HG03280 (cell line): Measurements from ENCODE around the gene PEF1.
"Not testable (repeated sequence)": the region's sequence is repeated elsewhere in the genome, so short reads cannot be mapped to it uniquely, and the experiment has no call there.

Source experiments
- ATAC-seq: cut with Tn5 transposase; IDR thresholded peaks from one replicate; pipeline ENCODE4 v1.9.1; 2021; ENCODE audit warnings: mild to moderate bottlenecking, moderate library complexity; ENCODE audit not compliant: unreplicated experiment

Gene PEF1

DNA sequence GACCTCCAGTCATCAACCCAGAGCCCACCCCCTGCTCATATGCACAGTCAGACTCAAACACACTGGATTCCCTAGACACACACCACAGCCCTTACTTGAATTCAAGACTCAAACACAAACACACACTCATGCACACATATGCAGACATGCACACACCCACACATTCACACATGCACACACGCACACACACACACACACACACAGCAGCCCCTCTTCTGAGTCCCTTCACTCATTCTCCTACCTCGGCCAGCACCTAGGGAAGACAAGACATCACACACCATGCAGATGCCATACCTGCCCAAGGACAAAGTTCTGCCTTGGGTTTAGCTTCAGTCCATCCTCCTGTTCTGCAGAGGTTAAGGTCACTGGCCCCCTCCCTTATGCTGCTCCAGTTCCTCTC lies 28.7 kb downstream of the PEF1 start:
- ATAC-seq: no peak

DNA sequence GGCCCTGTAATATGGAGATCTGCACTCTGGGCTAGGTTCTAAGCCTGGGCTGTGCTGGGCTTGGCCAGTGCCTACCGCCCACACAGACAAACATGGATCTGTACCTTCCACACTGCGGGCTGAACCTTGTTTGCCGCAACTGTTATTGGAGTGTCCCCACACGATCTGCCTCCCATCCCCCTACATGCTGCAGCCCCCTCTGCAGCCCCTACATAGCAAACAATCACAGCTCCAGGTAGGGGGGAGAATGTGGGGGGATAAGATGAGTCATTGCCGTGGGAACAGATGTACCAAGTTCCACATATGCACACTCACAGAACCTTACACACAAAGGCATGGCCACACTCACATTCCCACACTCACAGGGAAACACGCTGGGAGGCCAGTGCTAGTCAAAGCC lies 29.3 kb downstream of the PEF1 start:
- ATAC-seq: no peak

- no peak for ATAC-seq
Observed at GRCh38 chr1:31614414-31615005, 30.2 kb downstream of the PEF1 start.

DNA sequence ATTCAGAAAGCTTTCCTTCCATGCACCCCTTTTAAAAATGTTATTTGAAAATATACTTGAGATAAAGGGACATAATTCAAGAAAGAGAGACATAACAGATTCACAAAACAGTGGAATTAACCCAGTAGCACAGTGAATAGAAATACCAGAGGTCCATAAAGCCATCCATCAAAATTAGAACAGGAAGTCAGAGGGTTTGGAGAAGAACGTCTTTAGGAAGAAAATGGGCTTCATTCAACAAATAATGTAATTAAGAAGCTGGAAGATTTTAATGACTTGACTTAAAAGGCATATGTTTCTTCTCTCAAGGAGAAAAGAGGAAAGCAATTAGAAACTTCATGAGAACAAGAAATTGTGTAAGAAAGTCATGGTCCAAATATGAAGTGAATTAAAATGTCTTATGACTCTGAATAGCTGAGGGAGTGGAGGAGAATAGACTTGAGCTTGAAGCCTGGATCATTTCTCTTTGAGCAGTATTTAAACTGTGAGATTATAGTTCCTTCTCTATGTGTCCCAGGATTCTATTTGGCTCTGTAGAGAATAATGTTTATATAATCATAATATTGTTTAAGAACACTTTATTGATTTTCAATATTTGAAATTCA lies 35.1 kb downstream of the PEF1 start:
- no peak for ATAC-seq

DNA sequence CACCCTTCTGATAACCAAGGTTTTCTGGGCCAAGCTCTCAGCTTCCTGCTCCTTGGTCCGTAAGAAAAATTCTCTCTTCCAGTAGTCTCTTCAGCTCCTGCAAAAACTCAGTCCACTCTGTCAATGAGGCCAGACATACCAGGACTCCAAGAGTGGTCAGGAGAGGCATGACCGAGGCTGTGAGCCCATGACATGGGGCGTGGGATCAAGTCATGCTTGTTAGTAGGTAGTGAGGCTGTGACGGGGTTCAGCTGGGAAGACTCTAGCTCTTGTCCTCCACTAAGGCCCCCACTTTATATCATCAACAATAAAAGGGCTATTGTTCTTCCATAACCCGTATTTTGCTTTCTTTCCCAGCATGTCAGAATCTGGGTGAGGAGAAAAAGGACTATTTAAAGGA lies 37.3 kb downstream of the PEF1 start:
- ATAC-seq: no peak

DNA sequence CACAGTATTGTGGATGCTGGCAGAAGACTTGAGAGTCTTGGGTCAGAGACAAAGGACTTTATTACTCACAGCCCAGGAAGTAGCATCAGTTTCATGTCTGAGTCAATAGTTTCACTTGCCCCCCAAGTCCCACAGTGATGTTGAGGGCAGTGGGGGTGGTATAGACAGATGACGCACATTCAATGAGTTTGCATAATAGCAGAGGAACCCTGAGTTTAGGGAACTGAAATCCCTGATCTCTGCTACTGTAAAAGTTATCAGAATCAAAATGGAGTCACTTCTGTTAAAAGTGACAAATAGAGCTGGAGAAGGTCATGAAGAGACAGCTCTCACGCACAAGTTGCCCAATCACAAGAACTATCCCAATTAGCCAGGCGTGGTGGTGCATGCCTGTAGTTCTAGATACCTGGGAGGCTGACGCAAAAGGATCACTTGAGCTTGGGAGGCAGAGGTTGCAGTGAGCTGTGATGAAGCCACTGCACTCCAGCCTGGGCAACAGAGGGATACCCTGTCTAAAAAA lies 38.7 kb downstream of the PEF1 start:
- peak; percentile 89 for ATAC-seq

DNA sequence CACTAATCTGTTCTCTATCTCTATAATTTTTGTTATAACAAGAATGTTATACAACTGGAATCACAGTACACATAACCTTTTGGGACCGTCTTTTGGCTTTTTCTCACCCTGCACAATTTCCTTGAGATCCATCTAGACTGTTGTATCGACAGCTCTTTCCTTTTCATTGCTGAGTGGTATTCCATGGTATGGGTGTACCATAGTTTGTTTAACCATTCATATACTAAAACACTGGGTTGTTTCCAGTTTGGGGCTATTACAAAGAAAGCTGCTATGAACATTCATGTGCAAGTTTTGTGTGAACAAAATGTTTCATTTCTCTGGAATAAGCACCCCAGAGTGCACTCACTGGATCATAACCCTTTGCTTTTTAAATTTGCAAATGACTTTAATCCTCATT lies 42.6 kb downstream of the PEF1 start:
- ATAC-seq: no peak

GRCh38 chr1:31600641-31601040 lies 44.0 kb downstream of the PEF1 start:
- ATAC-seq: no peak

DNA sequence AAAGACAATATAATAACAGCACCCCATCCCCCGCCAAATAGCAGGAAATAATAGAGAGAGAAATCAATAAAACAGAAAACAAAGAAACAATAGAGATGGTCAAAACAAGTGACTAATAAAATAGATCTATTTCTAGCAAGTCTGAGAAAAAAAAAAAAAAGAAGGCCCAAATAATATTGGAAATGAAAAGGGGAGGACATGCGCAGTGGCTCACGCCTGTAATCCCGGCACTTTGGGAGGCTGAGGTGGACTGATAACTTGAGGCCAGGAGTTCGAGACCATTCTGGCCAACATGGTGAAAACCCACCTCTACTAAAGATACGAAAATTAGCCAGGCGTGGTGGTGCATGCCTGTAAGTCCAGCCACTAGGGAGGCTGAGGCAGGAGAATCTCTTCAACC lies 45.7 kb downstream of the PEF1 start:
- ATAC-seq: no peak

GRCh38 chr1:31596737-31597097 lies 48.0 kb downstream of the PEF1 start:
- no peak for ATAC-seq

- ATAC-seq: no peak
Observed at GRCh38 chr1:31595836-31596736, 48.6 kb downstream of the PEF1 start.

GRCh38 chr1:31593770-31594632 lies 50.7 kb downstream of the PEF1 start:
- peak; percentile 63 for ATAC-seq

GRCh38 chr1:31593136-31593665 lies 51.5 kb downstream of the PEF1 start:
- no peak for ATAC-seq

DNA sequence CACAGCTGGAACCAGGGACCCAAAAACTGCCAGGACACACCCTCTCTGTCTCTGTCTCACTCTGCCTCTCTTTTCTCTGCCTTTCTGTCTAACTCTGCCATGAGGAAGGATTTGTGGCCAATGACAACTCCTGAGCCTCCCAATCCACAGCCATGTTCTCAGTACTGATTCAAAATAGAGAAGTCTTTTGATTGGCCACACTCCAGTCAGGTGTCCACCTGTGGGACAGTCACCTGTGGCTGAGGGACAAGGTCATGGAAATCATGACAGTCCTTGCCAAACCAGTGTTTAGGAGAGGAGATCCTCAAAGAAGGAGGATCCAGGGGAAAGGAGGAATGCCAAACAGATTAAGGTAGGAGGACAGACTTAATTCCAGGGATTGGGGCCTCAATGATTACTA lies 52.5 kb downstream of the PEF1 start:
- ATAC-seq: no peak

GRCh38 chr1:31591425-31592093 lies 53.1 kb downstream of the PEF1 start:
- no peak for ATAC-seq

GRCh38 chr1:31588751-31589515 lies 55.7 kb downstream of the PEF1 start:
- no peak for ATAC-seq

DNA sequence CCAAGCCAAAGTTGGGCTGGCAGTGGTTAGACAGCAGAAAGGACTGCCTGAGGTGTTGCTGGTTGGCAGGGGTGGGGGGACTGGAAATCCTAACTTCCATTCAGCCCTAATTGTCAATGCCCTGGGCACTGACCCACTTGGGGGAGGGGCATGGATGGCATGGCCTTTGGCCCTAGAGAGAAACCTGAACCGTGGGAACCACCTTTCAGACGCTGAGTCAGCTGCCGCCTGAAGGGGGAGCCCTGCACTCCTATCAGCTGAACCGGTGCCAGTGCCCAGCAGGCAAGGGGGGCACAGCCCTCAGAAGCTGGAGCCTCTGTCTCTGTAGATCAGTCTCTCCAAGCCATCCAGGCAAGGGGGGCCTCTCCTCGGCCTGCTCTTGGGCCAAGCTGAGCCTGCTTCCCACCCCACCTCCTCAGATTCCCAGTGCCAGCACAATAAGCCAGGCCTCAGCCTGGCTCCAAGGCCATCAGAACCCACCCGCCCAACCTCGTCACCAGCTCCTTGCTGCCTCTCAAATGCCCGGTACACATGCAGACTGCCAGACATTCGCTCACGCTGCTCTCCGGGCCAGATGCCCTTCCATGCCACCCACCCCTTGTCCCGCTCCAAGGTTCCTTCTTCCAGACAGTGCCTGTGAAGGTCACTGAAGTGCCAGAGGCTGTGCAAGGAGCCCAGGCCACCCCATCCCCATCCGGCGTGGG lies 56.8 kb downstream of the PEF1 start:
- no peak for ATAC-seq

GRCh38 chr1:31587328-31587699 lies 57.4 kb downstream of the PEF1 start:
- ATAC-seq: not testable (repeated sequence)
